H1 (cell line): Measurements from ENCODE around the gene ZNF609. TPM values are rescaled to one million over a fixed set of nuclear protein-coding genes. Genes with fewer than 3 reads are reported as not detected.
A peak's percentile ranks its signal among the peaks of the same experiment; 100 is the strongest.

Experiments
- CTCF ChIA-PET: fragments of 300-600 bp; sonication (Branson Sonifier 250); formaldehyde crosslinking; loops from one replicate; lab custom pipeline; 2021; ENCODE audit not compliant: partially characterized antibody; lab: Charles Lee
- POLR2A ChIA-PET: fragments of 300-600 bp; sonication (Branson Sonifier 250); formaldehyde crosslinking; loops from one replicate; lab custom pipeline; 2021; ENCODE audit warnings: inconsistent platforms; ENCODE audit not compliant: partially characterized antibody; lab: Charles Lee
- DNase-seq, 2 experiments: peaks; one replicate each; pipeline versions ENCODE4 v3.0.0 to v3.0.0-alpha.2; 2010 to 2022; ENCODE audit warnings: low spot score in 2 of 2, low read depth in 1 of 2, mixed read lengths in 1 of 2
- FAIRE-seq: peaks from 2 replicates; lab custom pipeline; 2011; peaks lifted over from hg19 to GRCh38; lab: Jason Lieb, UNC
- H2AFZ ChIP-seq: 2 replicates; pipeline ENCODE4 v1.8.1; 2012; ENCODE audit warnings: low read length, inconsistent platforms
- H2AK5ac ChIP-seq: 2 replicates; pipeline ENCODE4 v1.6.1; 2013; ENCODE audit warnings: low read depth, low read length
- H2BK120ac ChIP-seq: replicated peaks from 2 replicates; pipeline ENCODE3; 2013; ENCODE audit warnings: low read depth, low read length, inconsistent platforms
- H2BK12ac ChIP-seq: 2 replicates; pipeline ENCODE4 v1.6.1; 2013; ENCODE audit warnings: low read depth, low read length
- H2BK15ac ChIP-seq: 2 replicates; pipeline ENCODE4 v1.6.1; 2013; ENCODE audit warnings: low read length
- H2BK20ac ChIP-seq: 2 replicates; pipeline ENCODE4 v1.6.1; 2013; ENCODE audit warnings: low read length
- H2BK5ac ChIP-seq: 2 replicates; pipeline ENCODE4 v1.6.1; 2013; ENCODE audit warnings: low read depth, low read length
- H3K14ac ChIP-seq: 2 replicates; pipeline ENCODE4 v1.6.1; 2013; ENCODE audit warnings: inconsistent platforms; ENCODE audit not compliant: insufficient read length
- H3K18ac ChIP-seq: 2 replicates; pipeline ENCODE4 v1.6.1; 2013; ENCODE audit warnings: low read length; ENCODE audit errors: extremely low read depth
- H3K23ac ChIP-seq: 2 replicates; pipeline ENCODE4 v1.6.1; 2013; ENCODE audit warnings: inconsistent platforms; ENCODE audit not compliant: insufficient read length
- H3K23me2 ChIP-seq: 2 replicates; pipeline ENCODE4 v1.6.1; 2013; ENCODE audit warnings: low read depth, low read length
- H3K27ac ChIP-seq: 2 replicates; pipeline ENCODE4 v1.6.1; 2011; ENCODE audit warnings: low read depth, low read length, inconsistent platforms
- H3K27me3 ChIP-seq, 4 experiments: replicated peaks in 1 of 4; 1 replicate in 1 of 4; 2 replicates in 3 of 4; pipeline versions ENCODE4 v1.6.1 to v1.8.1; 2011 to 2013; ENCODE audit warnings: low read length in 3 of 4, mild to moderate bottlenecking in 3 of 4, inconsistent platforms in 2 of 4, mixed read lengths in 2 of 4, moderate library complexity in 1 of 4; ENCODE audit not compliant: control insufficient read depth in 3 of 4, insufficient read depth in 3 of 4; ENCODE audit errors: extremely low read depth in 1 of 4
- H3K36me3 ChIP-seq, 4 experiments: 2 replicates each; pipeline versions ENCODE4 v1.6.1 to v1.8.1; 2011 to 2013; ENCODE audit warnings: mild to moderate bottlenecking in 4 of 4, low read length in 3 of 4, moderate library complexity in 2 of 4, control low read depth in 1 of 4, inconsistent platforms in 1 of 4; ENCODE audit not compliant: insufficient read depth in 4 of 4, control insufficient read depth in 2 of 4
- H3K4ac ChIP-seq: replicated peaks from 2 replicates; pipeline ENCODE3; 2013; ENCODE audit warnings: low read length, low read depth, mixed read lengths, inconsistent platforms; ENCODE audit not compliant: insufficient read length
- H3K4me1 ChIP-seq, 4 experiments: replicated peaks in 1 of 4; 1 replicate in 1 of 4; 2 replicates in 3 of 4; pipeline versions ENCODE4 v1.6.1 to v1.8.1; 2011 to 2013; ENCODE audit warnings: low read length in 3 of 4, inconsistent platforms in 2 of 4, mixed read lengths in 1 of 4; ENCODE audit not compliant: insufficient read depth in 4 of 4, control insufficient read depth in 3 of 4
- H3K4me2 ChIP-seq, 2 experiments: 2 replicates each; pipeline versions ENCODE4 v1.6.1 to v1.8.1; 2011 to 2013; ENCODE audit warnings: low read depth in 2 of 2, low read length in 2 of 2, control low read depth in 1 of 2, inconsistent platforms in 1 of 2, mild to moderate bottlenecking in 1 of 2; ENCODE audit not compliant: insufficient read depth in 1 of 2
- H3K4me3 ChIP-seq, 4 experiments: fragments of 200-600, 300-600 bp in 1 of 4; sonication (generic), shearing (Covaris generic), sonication (Bioruptor Twin) in 1 of 4; 2 replicates each; pipeline versions ENCODE4 v1.5.1 to v1.8.1; 2011 to 2016; ENCODE audit warnings: low read length in 4 of 4, low read depth in 3 of 4, control low read depth in 2 of 4, inconsistent platforms in 2 of 4, mild to moderate bottlenecking in 2 of 4, mixed read lengths in 1 of 4, moderate library complexity in 1 of 4; ENCODE audit not compliant: insufficient read depth in 2 of 4; ENCODE audit errors: extremely low read depth in 1 of 4
- H3K56ac ChIP-seq: replicated peaks from 2 replicates; pipeline ENCODE3; 2013; ENCODE audit warnings: low read depth, mild to moderate bottlenecking, mixed read lengths, low read length, inconsistent platforms; ENCODE audit not compliant: insufficient read length
- H3K79me1 ChIP-seq: 2 replicates; pipeline ENCODE4 v1.6.1; 2013; ENCODE audit warnings: low read depth, low read length, control low read depth
- H3K79me2 ChIP-seq, 2 experiments: 2 replicates each; pipeline versions ENCODE4 v1.6.1 to v1.8.1; 2012 to 2013; ENCODE audit warnings: low read length in 2 of 2, mild to moderate bottlenecking in 2 of 2, inconsistent platforms in 1 of 2; ENCODE audit not compliant: insufficient read depth in 2 of 2, control insufficient read depth in 1 of 2
- H3K9ac ChIP-seq, 4 experiments: replicated peaks in 1 of 4; 1 replicate in 1 of 4; 2 replicates in 3 of 4; pipeline versions ENCODE4 v1.6.1 to v1.8.1; 2011 to 2013; ENCODE audit warnings: low read depth in 3 of 4, low read length in 3 of 4, control low read depth in 2 of 4, mild to moderate bottlenecking in 2 of 4, moderate library complexity in 2 of 4, inconsistent platforms in 1 of 4; ENCODE audit errors: extremely low read depth in 1 of 4
- H3K9me3 ChIP-seq, 2 experiments: 2 replicates each; pipeline versions ENCODE4 v1.6.1 to v1.8.1; 2012 to 2013; ENCODE audit warnings: mild to moderate bottlenecking in 2 of 2, moderate library complexity in 2 of 2, control low read depth in 1 of 2, inconsistent platforms in 1 of 2, low read depth in 1 of 2, low read length in 1 of 2, mixed read lengths in 1 of 2; ENCODE audit not compliant: insufficient read depth in 2 of 2
- H4K20me1 ChIP-seq, 2 experiments: replicated peaks in 1 of 2; 2 replicates each; pipeline versions ENCODE3 to v1.8.1; 2011 to 2013; ENCODE audit warnings: inconsistent platforms in 2 of 2, low read length in 2 of 2, mild to moderate bottlenecking in 1 of 2; ENCODE audit not compliant: insufficient read depth in 2 of 2, control insufficient read depth in 1 of 2
- H4K5ac ChIP-seq: 2 replicates; pipeline ENCODE4 v1.6.1; 2013; ENCODE audit warnings: low read length, low read depth, mixed read lengths, inconsistent platforms; ENCODE audit not compliant: insufficient read length
- H4K8ac ChIP-seq: 2 replicates; pipeline ENCODE4 v1.8.0; 2013; ENCODE audit warnings: mild to moderate bottlenecking, moderate library complexity, low read length, inconsistent platforms; ENCODE audit not compliant: insufficient read depth; ENCODE audit errors: extremely low read depth
- H4K91ac ChIP-seq: replicated peaks from 2 replicates; pipeline ENCODE3; 2013; ENCODE audit warnings: low read length, mixed read lengths, inconsistent platforms; ENCODE audit not compliant: insufficient read length
- ASH2L ChIP-seq: fragments of 200-600, 300-600 bp; sonication (generic); IDR thresholded peaks from one replicate; pipeline ENCODE4 v1.7.1; 2017; ENCODE audit warnings: low read length
- BRCA1 ChIP-seq: IDR thresholded peaks from 2 replicates; pipeline ENCODE4 v1.6.1; 2012; ENCODE audit warnings: low read depth, low read length, improper control_type of control experiment
- CTBP2 ChIP-seq: IDR thresholded peaks from 2 replicates; pipeline ENCODE4 v1.7.0; 2011; ENCODE audit warnings: borderline replicate concordance, mild to moderate bottlenecking, moderate library complexity, mixed read lengths, low read length; ENCODE audit not compliant: insufficient read depth, insufficient read length
- EZH2 ChIP-seq: fragments of 200-600 bp; sonication (generic); IDR thresholded peaks from 2 replicates; pipeline ENCODE4 v1.7.1; 2012; ENCODE audit warnings: low read depth, mild to moderate bottlenecking, moderate library complexity, low read length, inconsistent platforms; ENCODE audit not compliant: severe bottlenecking
- HDAC6 ChIP-seq: IDR thresholded peaks from one replicate; pipeline ENCODE4 v1.7.1; 2012; ENCODE audit warnings: low read depth, mild to moderate bottlenecking, inconsistent platforms, low read length, moderate library complexity
- POLR2A ChIP-seq, 2 experiments: IDR thresholded peaks; 1 replicate in 1 of 2; 2 replicates in 1 of 2; pipeline ENCODE4 v1.6.1; 2011; ENCODE audit warnings: low read depth in 2 of 2, low read length in 2 of 2, mild to moderate bottlenecking in 2 of 2; ENCODE audit errors: control extremely low read depth in 1 of 2
- POLR2AphosphoS5 ChIP-seq: IDR thresholded peaks from 2 replicates; pipeline ENCODE4 v1.6.1; 2011; ENCODE audit warnings: low read depth, low read length
- RBBP5 ChIP-seq: IDR thresholded peaks from 2 replicates; pipeline ENCODE4 v1.7.1; 2012; ENCODE audit warnings: low read depth, mild to moderate bottlenecking, inconsistent platforms, low read length, moderate library complexity, borderline replicate concordance
- RXRA ChIP-seq: IDR thresholded peaks from 2 replicates; pipeline ENCODE4 v1.6.1; 2011; ENCODE audit warnings: low read depth, mild to moderate bottlenecking, low read length, moderate library complexity; ENCODE audit not compliant: insufficient read depth
- TAF1 ChIP-seq: IDR thresholded peaks from 2 replicates; pipeline ENCODE4 v1.6.1; 2011; ENCODE audit warnings: mild to moderate bottlenecking, low read depth, low read length
- TCF12 ChIP-seq: IDR thresholded peaks from 2 replicates; pipeline ENCODE4 v1.6.1; 2011; ENCODE audit warnings: low read depth, mild to moderate bottlenecking, low read length
- WGBS, 2 experiments: shearing (Covaris generic) in 1 of 2; methylation state at CpG; one replicate each; pipeline versions ENCODE4 v1.1.6 to v1.1.7; 2013 to 2015; ENCODE audit warnings: low lambda C conversion rate in 2 of 2, mixed read lengths in 2 of 2, inconsistent platforms in 1 of 2, low coverage in 1 of 2, missing lambda C conversion rate in 1 of 2; ENCODE audit not compliant: insufficient replicate concordance in 2 of 2, insufficient coverage in 1 of 2, insufficient read length in 1 of 2; ENCODE audit errors: extremely low coverage in 1 of 2, missing lambda C conversion rate in 1 of 2; 5-methylcytosine and 5-hydroxymethylcytosine counted together
- polyA plus RNA-seq, 7 experiments: library from polyadenylated mRNA; depleted of rRNA in 3 of 7; stranded (reverse) in 5 of 7; unstranded in 2 of 7; fragments of >200 nt in 5 of 7; fragments of 200-250 nt in 2 of 7; gene quantifications; 1 replicate in 5 of 7; 2 replicates in 1 of 7; 4 replicates in 1 of 7; pipeline versions ENCODE4 v1.2.1 to v1.2.3, GENCODE V29; 2011 to 2013; ENCODE audit warnings: missing spikeins in 2 of 7, mixed read lengths in 2 of 7
- total RNA-seq: library from RNA; stranded (reverse); fragmentation: NEBNext Ultra II Directional; extraction: Animal tissue kit (Norgen Biotek cat#: 25700); gene quantifications from 2 replicates; pipeline ENCODE4 v1.2.1, GENCODE V29; 2021

Gene ZNF609
- total and polyA plus RNA-seq, 2 of the 8 experiments (the other 6 are each of a cell fraction or from before 2014, with no cell fraction given): 15.5 to 47.8 TPM

GRCh38 chr15:64688770-64689169 is 228.4 kb downstream of the ZNF609 start:
- Histone ChIP-seq H2AFZ (no peak overlapping the region), H2BK12ac (no peak overlapping the region), H3K36me3 (peaks cover 16 to 74% (median 57%) of the 10 kb centered on the region in 4 experiments), H4K91ac (no peak overlapping the region)
- TF ChIP-seq BRCA1 (no peak), TAF1 (no peak), POLR2AphosphoS5 (peak; percentile 41; the same call in 1 of the 2 replicates), POLR2A (IDR thresholded peaks at IDR 0.05; ENCODE audit: control extremely low read depth in 1 of 2, low read depth in 2 of 2, low read length in 2 of 2) (peak in 1 of 2 experiments; percentile 65; a peak in 1 of 3 replicates), EZH2 (no peak), RBBP5 (no peak), HDAC6 (no peak), ASH2L (no peak), CTBP2 (no peak), TCF12 (no peak), RXRA (no peak)
- TF ChIP-seq, all 59 proteins: peak for 2
- H2BK5ac ChIP-seq: no peak overlapping the region
- WGBS, 2 experiments: 92% methylated on average over 3 of the region's 3 CpGs; no CpG with 5 or more reads in 1 of the 2 experiments
- H3K79me2 ChIP-seq: peaks cover 0 to 17% of the 10 kb centered on the region in 2 experiments; a peak in 3 of 4 replicates
- H3K4ac ChIP-seq: no peak overlapping the region
- H2BK15ac ChIP-seq: no peak overlapping the region
- H3K27me3 ChIP-seq: peaks cover 0 to 2% (median 0%) of the 10 kb centered on the region in 4 experiments; a peak in 1 of 7 replicates
- no peaks in the 10 kb centered on the region for H3K9me3 ChIP-seq
- no peak overlapping the region for H2AK5ac ChIP-seq
- no peak overlapping the region for H2BK20ac ChIP-seq
- peak overlapping the region in 1 of 4 experiments; percentile 39; a peak in 1 of 7 replicates for H3K9ac ChIP-seq
- H3K4me1 ChIP-seq: peaks cover 0 to 31% (median 8%) of the 10 kb centered on the region in 4 experiments; a peak in 5 of 7 replicates
- no peak overlapping the region for H3K4me2 ChIP-seq
- no peak overlapping the region for H3K23ac ChIP-seq
- no peak overlapping the region for H3K56ac ChIP-seq
- POLR2A ChIA-PET: interaction anchor here (1.0 to 39.0 kb wide), 3 partner anchors 30 to 526 kb away, joined by 3 to 1192 read pairs (median 3); partner anchors contain the start of gene PPIB
- CTCF ChIA-PET: interaction anchor here (0.6 to 11.3 kb wide), 8 partner anchors 7 to 1954 kb away, joined by 3 to 262 read pairs (median 10); no protein-coding TSS in a partner anchor
- peaks cover 26 to 42% of the 10 kb centered on the region in 2 experiments for H4K20me1 ChIP-seq
- no peak overlapping the region for H3K14ac ChIP-seq
- H3K18ac ChIP-seq: no peak overlapping the region
- DNase-seq: no peak
- no peak overlapping the region for H2BK120ac ChIP-seq
- peaks cover 6% of the 10 kb centered on the region for H3K79me1 ChIP-seq
- H4K5ac ChIP-seq: no peak overlapping the region
- H3K27ac ChIP-seq: no peak overlapping the region
- no peak overlapping the region for H3K4me3 ChIP-seq
- H3K23me2 ChIP-seq: no peaks in the 10 kb centered on the region
- FAIRE-seq: no peak
- no peak overlapping the region; the same call in 1 of the 2 replicates for H4K8ac ChIP-seq
